Stromal cell of bone marrow (primary cell): ENCODE results near the gene CIDEA.
A peak's percentile ranks its signal among the peaks of the same experiment; 100 is the strongest.

Experiments used
- DNase-seq: peaks from one replicate; pipeline ENCODE4 v3.0.0-alpha.2; 2012; ENCODE audit warnings: low read depth

The CIDEA gene

GRCh38 chr18:12301263-12302005 is 47.3 kb downstream of the CIDEA start:
- DNase-seq, result no peak

- DNase-seq, result no peak
Measured at GRCh38 chr18:12302391-12303147, 48.4 kb downstream of the CIDEA start.

GRCh38 chr18:12304351-12305210 is 50.4 kb downstream of the CIDEA start:
- DNase-seq, result no peak

GRCh38 chr18:12305211-12305610 is 51.0 kb downstream of the CIDEA start:
- DNase-seq, result no peak

GRCh38 chr18:12305930-12306629 is 51.9 kb downstream of the CIDEA start:
- DNase-seq, result no peak

- DNase-seq, result peak; percentile 63
Measured at GRCh38 chr18:12306752-12307700, 52.9 kb downstream of the CIDEA start.

GRCh38 chr18:12307701-12308385 is 53.7 kb downstream of the CIDEA start, which contains the start of gene TUBB6:
Gene TUBB6, plus strand, starts transcription at chr18:12308241. Its CDS starts 52 bp downstream, at chr18:12308293.
- DNase-seq, result peak; percentile 65

- DNase-seq, result peak; percentile 80
Measured at GRCh38 chr18:12308386-12309100, 54.4 kb downstream of the CIDEA start.

GRCh38 chr18:12309683-12310198 is 55.6 kb downstream of the CIDEA start:
- no peak for DNase-seq

GRCh38 chr18:12310762-12311161 is 56.6 kb downstream of the CIDEA start:
- DNase-seq, result no peak

GRCh38 chr18:12312976-12313375 is 58.8 kb downstream of the CIDEA start:
- DNase-seq, result no peak

- DNase-seq, result no peak
Measured at GRCh38 chr18:12313530-12314245, 59.5 kb downstream of the CIDEA start.

GRCh38 chr18:12314591-12315305 is 60.6 kb downstream of the CIDEA start:
- no peak for DNase-seq

GRCh38 chr18:12315490-12315889 is 61.3 kb downstream of the CIDEA start:
- DNase-seq, result no peak

GRCh38 chr18:12315911-12316310 is 61.8 kb downstream of the CIDEA start:
- DNase-seq, result no peak

- DNase-seq, result no peak
Measured at GRCh38 chr18:12317664-12318333, 63.6 kb downstream of the CIDEA start.

GRCh38 chr18:12318334-12318697 is 64.2 kb downstream of the CIDEA start:
- no peak for DNase-seq
